GM21619 (cell line): ENCODE measurements around the gene DMAC2.
"Not testable (repeated sequence)": the region's sequence is repeated elsewhere in the genome, so short reads cannot be mapped to it uniquely, and the experiment has no call there.

Experiments
- ATAC-seq: cut with Tn5 transposase; IDR thresholded peaks from one replicate; pipeline ENCODE4 v1.9.1; 2021; ENCODE audit not compliant: unreplicated experiment

Gene DMAC2

GRCh38 chr19:41439441-41440222, at the start of gene DMAC2:
TSS of gene DMAC2 (minus strand) at chr19:41439912. CDS start at chr19:41439899, 13 bp downstream.
- peak; percentile 88 for ATAC-seq

- ATAC-seq: not testable (repeated sequence)
Measured at GRCh38 chr19:41486953-41487352, 47.2 kb upstream of the DMAC2 start.

GRCh38 chr19:41484822-41485221, 45.1 kb upstream of the DMAC2 start:
- no peak for ATAC-seq

GRCh38 chr19:41480336-41480735, 40.6 kb upstream of the DMAC2 start:
- no peak for ATAC-seq

GRCh38 chr19:41479757-41480191, 40.1 kb upstream of the DMAC2 start:
- no peak for ATAC-seq

- ATAC-seq: no peak
Measured at GRCh38 chr19:41478875-41479756, 39.4 kb upstream of the DMAC2 start.

GRCh38 chr19:41478171-41478570, 38.5 kb upstream of the DMAC2 start:
- ATAC-seq: no peak

GRCh38 chr19:41476583-41476982, 36.9 kb upstream of the DMAC2 start:
- ATAC-seq: no peak

- not testable (repeated sequence) for ATAC-seq
Measured at GRCh38 chr19:41463257-41464256, 23.8 kb upstream of the DMAC2 start.

GRCh38 chr19:41462497-41462896, 22.8 kb upstream of the DMAC2 start:
- ATAC-seq: no peak

GRCh38 chr19:41457241-41457640, 17.5 kb upstream of the DMAC2 start:
- peak; percentile 58 for ATAC-seq

GRCh38 chr19:41456342-41456918, 16.7 kb upstream of the DMAC2 start:
- no peak for ATAC-seq

GRCh38 chr19:41455936-41456335, 16.2 kb upstream of the DMAC2 start:
- no peak for ATAC-seq

- no peak for ATAC-seq
Measured at GRCh38 chr19:41452584-41453275, 13.0 kb upstream of the DMAC2 start.

GRCh38 chr19:41449865-41450178, 10.1 kb upstream of the DMAC2 start:
- ATAC-seq: no peak

- no peak for ATAC-seq
Measured at GRCh38 chr19:41449079-41449864, 9.6 kb upstream of the DMAC2 start.

GRCh38 chr19:41447732-41448332, 8.1 kb upstream of the DMAC2 start:
- no peak for ATAC-seq

- no peak for ATAC-seq
Measured at GRCh38 chr19:41445575-41445974, 5.9 kb upstream of the DMAC2 start.
